ENCODE results near the gene HNF1B.

- TF ChIP-seq POLR2A (IDR thresholded peaks at IDR 0.05): no peak
- TF ChIP-seq, protein P1, sequence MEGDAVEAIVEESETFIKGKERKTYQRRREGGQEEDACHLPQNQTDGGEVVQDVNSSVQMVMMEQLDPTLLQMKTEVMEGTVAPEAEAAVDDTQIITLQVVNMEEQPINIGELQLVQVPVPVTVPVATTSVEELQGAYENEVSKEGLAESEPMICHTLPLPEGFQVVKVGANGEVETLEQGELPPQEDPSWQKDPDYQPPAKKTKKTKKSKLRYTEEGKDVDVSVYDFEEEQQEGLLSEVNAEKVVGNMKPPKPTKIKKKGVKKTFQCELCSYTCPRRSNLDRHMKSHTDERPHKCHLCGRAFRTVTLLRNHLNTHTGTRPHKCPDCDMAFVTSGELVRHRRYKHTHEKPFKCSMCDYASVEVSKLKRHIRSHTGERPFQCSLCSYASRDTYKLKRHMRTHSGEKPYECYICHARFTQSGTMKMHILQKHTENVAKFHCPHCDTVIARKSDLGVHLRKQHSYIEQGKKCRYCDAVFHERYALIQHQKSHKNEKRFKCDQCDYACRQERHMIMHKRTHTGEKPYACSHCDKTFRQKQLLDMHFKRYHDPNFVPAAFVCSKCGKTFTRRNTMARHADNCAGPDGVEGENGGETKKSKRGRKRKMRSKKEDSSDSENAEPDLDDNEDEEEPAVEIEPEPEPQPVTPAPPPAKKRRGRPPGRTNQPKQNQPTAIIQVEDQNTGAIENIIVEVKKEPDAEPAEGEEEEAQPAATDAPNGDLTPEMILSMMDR (IDR thresholded peaks at IDR 0.05): no peak
- TF ChIP-seq POLR2AphosphoS5 (IDR thresholded peaks at IDR 0.05): no peak
- no peak for TF ChIP-seq EP300 (IDR thresholded peaks at IDR 0.05)
These were observed 17.1 kb upstream of the HNF1B start for GRCh38 chr17:37761961-37762360.
